GM12892 (cell line): ENCODE data around the gene HYI.

Experiments
- DNase-seq: peaks from one replicate; pipeline ENCODE4 v3.0.0; 2011; ENCODE audit not compliant: insufficient read length
- FAIRE-seq: peaks from 2 replicates; lab custom pipeline; 2011; peaks lifted over from hg19 to GRCh38; lab: Jason Lieb, UNC
- POLR2A ChIP-seq: IDR thresholded peaks from 2 replicates; pipeline ENCODE4 v1.6.1; 2011; ENCODE audit warnings: low read depth, low read length, control low read depth
- POLR2AphosphoS5 ChIP-seq: IDR thresholded peaks from 2 replicates; pipeline ENCODE4 v1.6.1; 2011; ENCODE audit warnings: low read depth, low read length, control low read depth
- TAF1 ChIP-seq: IDR thresholded peaks from 2 replicates; pipeline ENCODE4 v1.6.1; 2011; ENCODE audit warnings: low read depth, mild to moderate bottlenecking, control low read depth, low read length, borderline replicate concordance

HYI gene

GRCh38 chr1:43430831-43431230 is 22.9 kb downstream of the HYI start:
- FAIRE-seq (no peak), DNase-seq (no peak)
- TF ChIP-seq POLR2A (no peak), TAF1 (no peak), POLR2AphosphoS5 (no peak)

GRCh38 chr1:43427941-43428340 is 25.8 kb downstream of the HYI start:
- TF ChIP-seq POLR2A: no peak
- no peak for TF ChIP-seq TAF1
- no peak for TF ChIP-seq POLR2AphosphoS5
- FAIRE-seq (no peak), DNase-seq (no peak)

- no peak for DNase-seq
- no peak for FAIRE-seq
- TF ChIP-seq POLR2A (no peak), POLR2AphosphoS5 (no peak), TAF1 (no peak)
Observed at GRCh38 chr1:43427524-43427923, 26.2 kb downstream of the HYI start.

GRCh38 chr1:43426221-43426620 is 27.5 kb downstream of the HYI start:
- no peak for DNase-seq
- TF ChIP-seq POLR2A: no peak
- FAIRE-seq: no peak

GRCh38 chr1:43425045-43425444 is 28.7 kb downstream of the HYI start:
- TF ChIP-seq POLR2AphosphoS5 (no peak), POLR2A (no peak), TAF1 (no peak)
- DNase-seq (no peak), FAIRE-seq (no peak)

- FAIRE-seq: no peak
- no peak for DNase-seq
- TF ChIP-seq POLR2AphosphoS5: no peak
- no peak for TF ChIP-seq POLR2A
- TF ChIP-seq TAF1: no peak
Observed at GRCh38 chr1:43423672-43424550, 29.8 kb downstream of the HYI start.

GRCh38 chr1:43422995-43423671 is 30.6 kb downstream of the HYI start:
- DNase-seq (no peak), FAIRE-seq (no peak)
- no peak for TF ChIP-seq POLR2A

- FAIRE-seq (no peak), DNase-seq (no peak)
- TF ChIP-seq POLR2A (no peak), TAF1 (no peak), POLR2AphosphoS5 (no peak)
Observed at GRCh38 chr1:43421976-43422750, 31.6 kb downstream of the HYI start.

GRCh38 chr1:43421396-43421795 is 32.3 kb downstream of the HYI start:
- no peak for DNase-seq
- TF ChIP-seq POLR2A (no peak), POLR2AphosphoS5 (no peak)
- no peak for FAIRE-seq

GRCh38 chr1:43420874-43421273 is 32.9 kb downstream of the HYI start:
- DNase-seq (no peak), FAIRE-seq (no peak)
- TF ChIP-seq TAF1 (no peak), POLR2A (no peak), POLR2AphosphoS5 (no peak)

GRCh38 chr1:43419627-43420425 is 33.9 kb downstream of the HYI start:
- no peak for DNase-seq
- no peak for FAIRE-seq
- TF ChIP-seq TAF1 (no peak), POLR2AphosphoS5 (no peak), POLR2A (no peak)
